Measurements from ENCODE around the gene MAEA.

DNA sequence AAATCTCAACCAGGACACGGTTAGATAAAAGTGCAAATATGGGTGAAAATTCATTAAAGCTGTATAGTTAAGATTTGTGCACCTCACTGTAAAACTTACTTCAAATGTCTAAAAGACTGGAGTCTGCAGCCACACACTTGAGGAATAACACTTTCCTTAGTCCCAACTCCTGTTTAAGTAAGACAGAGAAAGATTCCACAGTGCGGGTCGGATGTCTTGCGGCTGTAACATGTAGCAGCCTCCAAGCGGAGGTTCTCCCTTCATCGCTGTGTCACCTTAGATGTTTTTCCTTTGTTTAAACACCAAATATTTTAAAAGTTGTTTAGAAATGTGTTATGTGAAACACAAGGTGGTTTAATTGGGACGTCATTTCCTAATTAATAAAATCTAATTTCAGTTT is 905 bp upstream of the MAEA start:
- no peak for TF ChIP-seq ZFP30 (CRISPR knock-in tag; IDR thresholded peaks at IDR 0.05)
- TF ChIP-seq, protein P1, sequence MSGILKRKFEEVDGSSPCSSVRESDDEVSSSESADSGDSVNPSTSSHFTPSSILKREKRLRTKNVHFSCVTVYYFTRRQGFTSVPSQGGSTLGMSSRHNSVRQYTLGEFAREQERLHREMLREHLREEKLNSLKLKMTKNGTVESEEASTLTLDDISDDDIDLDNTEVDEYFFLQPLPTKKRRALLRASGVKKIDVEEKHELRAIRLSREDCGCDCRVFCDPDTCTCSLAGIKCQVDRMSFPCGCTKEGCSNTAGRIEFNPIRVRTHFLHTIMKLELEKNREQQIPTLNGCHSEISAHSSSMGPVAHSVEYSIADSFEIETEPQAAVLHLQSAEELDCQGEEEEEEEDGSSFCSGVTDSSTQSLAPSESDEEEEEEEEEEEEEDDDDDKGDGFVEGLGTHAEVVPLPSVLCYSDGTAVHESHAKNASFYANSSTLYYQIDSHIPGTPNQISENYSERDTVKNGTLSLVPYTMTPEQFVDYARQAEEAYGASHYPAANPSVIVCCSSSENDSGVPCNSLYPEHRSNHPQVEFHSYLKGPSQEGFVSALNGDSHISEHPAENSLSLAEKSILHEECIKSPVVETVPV (CRISPR knock-in tag; IDR thresholded peaks at IDR 0.05), result no peak
- no peak for TF ChIP-seq BACH2 (CRISPR knock-in tag; IDR thresholded peaks at IDR 0.05; ENCODE audit: borderline replicate concordance)
- TF ChIP-seq ZNF565 (CRISPR knock-in tag; conservative IDR thresholded peaks at IDR 0.05; ENCODE audit: low read depth), result no peak
- no peak for TF ChIP-seq GLIS3 (CRISPR knock-in tag; IDR thresholded peaks at IDR 0.05)

All from SK-N-SH treated with all-trans-retinoic acid at 6 μM for 48 hours (cell line).